Central memory CD4-positive, alpha-beta T cell (primary cell): Measurements from ENCODE around the gene CCDC24.

Experiments
- DNase-seq: peaks from one replicate; pipeline ENCODE4 v3.0.0; 2022
- total RNA-seq, 3 experiments: gene quantifications; one replicate each; lab custom pipeline; 2026; lab: John Stamatoyannopoulos, UW

CCDC24 gene
- total RNA-seq, result 0.77 to 2.2 (median 1.2) reads per million in 3 experiments

DNA sequence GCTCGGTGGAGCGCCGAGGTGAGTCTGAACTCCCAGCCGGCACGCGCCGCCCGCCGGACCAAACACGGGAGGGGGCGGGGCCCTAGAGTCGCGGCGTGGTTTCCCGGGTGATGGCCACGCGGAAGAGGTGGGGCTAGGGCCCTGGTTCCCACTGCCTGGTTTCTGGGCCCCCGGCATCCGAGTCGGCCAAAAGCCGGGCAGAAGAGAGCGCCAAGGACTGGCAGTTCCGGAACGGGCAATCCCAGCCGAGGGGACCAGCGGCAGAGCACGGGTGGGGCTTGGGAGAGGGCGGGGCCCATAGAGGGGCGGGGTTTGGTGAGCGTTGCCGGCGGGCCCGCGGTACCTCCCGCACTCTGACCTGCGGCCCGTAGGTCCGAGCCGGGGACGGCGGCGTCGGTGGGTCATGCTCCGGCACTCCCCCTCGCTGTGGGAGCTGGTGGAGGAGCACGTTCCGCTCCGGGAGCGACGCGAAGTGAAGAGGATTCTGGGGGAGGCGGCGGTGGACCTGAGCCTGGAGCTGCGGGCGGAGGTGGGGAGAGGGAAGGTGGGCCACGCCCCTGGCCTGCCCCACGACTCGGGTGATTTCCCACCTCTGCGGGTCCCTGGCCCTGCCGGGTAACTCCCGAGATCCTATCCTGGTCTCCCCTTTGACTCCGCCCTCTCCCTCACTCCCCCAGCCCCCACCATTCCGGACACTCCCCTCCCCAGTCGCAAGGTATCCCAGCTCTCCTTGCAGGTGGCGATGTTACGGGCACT lies at the start of gene CCDC24:
Gene CCDC24 (plus strand): TSS at position 124 of the 756 bp plus-strand sequence. CDS start 280 bp downstream, at position 404.
- peak; percentile 62 for DNase-seq

DNA sequence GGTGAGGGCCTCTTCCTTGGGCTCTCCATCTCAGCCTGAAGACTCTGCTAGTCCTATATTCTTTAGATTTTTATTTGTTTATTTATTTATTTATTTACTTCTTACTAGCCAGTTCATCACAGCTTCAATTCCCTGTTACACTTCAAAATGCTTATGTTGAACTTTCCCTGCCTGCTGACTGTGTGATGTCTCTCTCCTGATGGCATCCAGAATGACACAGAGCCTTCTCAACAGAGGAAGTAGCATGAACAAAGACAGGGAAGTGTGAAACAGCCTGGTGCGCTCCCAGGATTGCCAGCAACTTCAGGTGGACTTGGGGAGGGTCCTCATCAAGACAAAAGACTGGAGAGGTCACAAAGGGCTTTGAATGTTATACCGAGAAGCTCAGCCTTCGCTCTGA lies 49.0 kb upstream of the CCDC24 start:
- DNase-seq, result no peak

DNA sequence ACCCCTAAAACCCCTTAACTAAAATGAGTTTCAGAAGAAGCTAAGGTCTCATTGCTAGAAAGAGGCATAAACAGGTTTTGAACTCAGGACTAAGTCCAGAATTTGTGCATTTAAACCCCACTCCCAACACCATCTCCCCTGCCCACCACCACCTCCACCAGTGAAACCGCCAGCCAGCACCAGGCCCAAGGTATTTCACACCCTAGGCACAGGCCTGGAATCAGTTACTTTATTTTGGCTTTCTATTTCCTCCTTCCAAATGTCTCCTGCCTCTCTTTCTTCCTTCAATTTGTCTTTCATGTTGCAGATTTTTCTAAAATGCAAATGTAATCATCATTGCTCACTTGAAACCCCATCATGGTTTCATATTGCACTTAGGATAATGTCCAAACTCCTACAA lies 46.5 kb upstream of the CCDC24 start:
- no peak for DNase-seq

DNA sequence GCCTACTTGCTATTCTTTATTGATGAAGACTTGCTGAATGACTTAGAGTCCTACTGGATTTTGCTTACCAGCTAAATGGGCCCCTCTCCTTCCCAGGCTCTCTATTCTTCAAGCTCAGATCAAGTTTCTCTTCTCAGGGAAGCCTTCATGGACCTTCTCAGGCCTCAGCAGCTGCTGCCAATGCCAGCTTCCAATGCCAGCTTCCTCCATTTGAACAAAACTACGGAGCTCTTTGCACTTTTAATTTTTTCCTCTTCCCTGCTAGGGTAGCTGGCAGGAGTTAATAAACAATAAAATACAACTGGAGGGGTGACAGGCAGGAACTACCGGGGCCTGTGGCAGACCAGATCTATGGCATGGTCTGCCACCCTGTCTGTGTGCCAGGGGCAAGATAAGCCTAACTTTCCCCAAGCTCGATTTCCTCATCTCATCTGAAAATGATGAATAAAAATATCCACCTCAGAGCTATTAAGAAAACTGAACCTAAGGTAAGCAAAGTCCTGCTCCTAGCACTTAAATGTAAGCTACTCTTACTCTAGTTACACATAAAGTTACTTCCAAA lies 45.6 kb upstream of the CCDC24 start:
- no peak for DNase-seq

DNA sequence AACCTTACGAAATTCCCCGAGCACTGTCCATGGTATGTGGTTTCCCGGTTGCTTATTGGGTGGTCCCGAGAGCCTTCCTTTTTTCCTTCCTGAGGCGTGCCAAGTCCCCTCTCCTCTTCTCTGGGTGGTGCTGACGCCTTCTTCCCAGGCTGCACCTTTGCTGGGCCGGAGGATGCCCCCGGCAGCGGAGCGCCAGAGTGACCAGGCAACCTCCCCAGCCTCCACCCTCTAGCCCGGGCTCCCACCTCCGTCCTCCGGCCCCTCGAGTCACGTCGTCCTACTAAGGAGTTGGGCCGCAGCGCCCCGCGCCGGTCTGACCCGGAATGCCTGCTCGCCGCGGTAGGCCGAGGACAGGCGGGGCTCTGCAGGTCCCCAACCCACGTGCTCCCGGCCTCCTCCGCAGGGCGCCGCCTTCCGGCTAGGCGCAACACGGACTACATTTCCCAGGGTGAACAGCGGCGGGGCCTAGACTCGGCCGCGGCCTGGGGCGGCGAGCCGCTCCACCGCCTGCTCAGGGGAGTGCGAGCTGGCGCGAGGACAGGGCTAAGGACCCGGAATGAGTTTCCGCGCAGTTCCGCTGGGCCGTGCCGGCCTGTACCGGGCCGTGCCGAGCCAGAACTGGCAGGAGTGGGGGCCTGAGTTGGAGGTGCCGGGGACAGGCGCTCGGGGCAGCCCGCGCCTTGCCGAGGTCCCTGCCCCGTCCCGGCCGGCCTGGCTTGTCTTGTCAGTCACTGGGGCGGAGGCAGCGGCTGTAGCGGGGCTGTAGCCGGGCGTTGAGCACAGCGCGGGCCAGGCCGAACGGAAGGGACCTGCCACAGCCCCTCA lies 45.0 kb upstream of the CCDC24 start, which contains the start of gene IPO13:
Gene IPO13 (plus strand): TSS at position 715 of the 825 bp plus-strand sequence. CDS start 651 bp downstream, outside the sequence.
- peak; percentile 94 for DNase-seq

DNA sequence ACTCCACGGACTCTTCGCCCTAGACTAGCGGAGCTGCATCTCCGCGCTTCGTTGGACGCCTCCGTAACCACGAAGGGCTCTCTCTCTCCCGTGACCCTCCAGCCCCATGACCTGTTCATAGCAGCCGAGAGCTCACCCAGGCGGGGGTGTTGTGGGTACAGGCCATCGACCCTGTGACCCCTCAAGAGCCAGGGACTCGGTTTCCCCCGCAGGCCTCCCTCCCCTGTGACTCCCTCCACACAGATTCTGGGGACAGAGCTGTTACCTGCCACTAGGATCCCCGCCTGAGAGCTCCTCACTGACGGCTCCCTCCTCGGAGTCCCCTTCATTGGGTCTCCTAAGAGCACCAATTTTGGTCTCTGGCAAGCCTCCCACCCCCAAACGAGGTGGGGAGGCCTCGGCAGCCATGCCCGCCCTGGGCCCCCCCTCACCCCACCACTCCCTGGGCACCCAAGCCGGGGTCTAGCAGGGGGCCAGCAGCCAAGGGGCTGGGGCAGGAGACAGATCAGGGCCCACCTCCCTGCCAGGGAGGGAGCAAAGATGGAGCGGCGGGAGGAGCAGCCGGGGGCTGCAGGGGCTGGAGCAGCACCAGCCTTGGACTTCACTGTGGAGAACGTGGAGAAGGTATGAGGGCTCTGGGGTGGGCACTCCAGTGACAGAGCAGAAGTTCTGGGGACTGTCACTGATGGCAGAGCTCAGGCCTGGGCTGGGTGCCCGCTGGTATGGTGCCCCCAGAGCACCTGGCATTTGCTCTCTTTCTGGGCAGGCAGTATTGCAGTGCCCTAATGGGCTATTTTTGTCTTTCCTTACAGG lies 44.1 kb upstream of the CCDC24 start:
- DNase-seq, result no peak

DNA sequence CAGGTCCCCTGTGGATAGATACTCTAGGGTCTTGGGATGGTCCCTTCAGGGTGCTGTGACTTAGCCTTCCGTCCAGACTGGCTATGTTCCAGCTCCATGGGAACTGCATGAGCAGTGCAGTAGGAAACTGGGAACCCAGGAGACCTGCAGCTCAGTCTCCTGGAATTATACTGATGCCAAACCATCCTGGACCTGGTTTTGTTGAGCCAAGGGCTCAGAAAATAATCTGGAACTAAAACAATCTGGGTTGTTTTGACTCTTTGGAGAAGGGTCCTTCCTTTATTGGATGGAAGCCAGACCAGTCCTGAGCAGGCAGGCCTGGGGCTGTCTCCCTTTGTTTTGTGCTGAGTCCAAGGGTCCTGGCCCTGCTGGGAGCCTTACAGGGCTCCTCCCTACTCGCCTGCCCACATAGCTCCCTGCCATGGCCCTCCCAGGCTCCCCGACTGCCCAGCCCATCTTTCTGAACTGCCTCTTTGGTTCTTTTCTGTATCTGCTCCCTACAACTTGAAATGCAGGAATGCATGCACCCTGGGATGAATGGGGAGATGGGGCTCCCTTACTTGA lies 43.4 kb upstream of the CCDC24 start:
- no peak for DNase-seq

DNA sequence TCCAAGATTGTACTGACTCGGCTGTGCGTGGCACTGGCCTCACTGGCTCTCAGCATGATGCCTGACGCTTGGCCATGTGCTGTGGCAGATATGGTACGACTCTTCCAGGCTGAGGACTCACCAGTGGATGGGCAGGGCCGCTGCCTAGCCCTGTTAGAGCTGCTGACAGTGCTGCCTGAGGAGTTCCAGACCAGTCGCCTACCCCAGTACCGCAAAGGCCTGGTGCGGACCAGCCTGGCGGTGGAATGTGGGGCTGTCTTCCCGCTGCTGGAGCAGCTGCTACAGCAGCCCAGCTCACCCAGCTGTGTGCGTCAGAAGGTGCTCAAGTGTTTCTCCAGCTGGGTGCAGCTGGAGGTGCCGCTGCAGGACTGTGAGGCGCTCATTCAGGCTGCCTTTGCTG lies 41.7 kb upstream of the CCDC24 start:
- DNase-seq, result no peak

DNA sequence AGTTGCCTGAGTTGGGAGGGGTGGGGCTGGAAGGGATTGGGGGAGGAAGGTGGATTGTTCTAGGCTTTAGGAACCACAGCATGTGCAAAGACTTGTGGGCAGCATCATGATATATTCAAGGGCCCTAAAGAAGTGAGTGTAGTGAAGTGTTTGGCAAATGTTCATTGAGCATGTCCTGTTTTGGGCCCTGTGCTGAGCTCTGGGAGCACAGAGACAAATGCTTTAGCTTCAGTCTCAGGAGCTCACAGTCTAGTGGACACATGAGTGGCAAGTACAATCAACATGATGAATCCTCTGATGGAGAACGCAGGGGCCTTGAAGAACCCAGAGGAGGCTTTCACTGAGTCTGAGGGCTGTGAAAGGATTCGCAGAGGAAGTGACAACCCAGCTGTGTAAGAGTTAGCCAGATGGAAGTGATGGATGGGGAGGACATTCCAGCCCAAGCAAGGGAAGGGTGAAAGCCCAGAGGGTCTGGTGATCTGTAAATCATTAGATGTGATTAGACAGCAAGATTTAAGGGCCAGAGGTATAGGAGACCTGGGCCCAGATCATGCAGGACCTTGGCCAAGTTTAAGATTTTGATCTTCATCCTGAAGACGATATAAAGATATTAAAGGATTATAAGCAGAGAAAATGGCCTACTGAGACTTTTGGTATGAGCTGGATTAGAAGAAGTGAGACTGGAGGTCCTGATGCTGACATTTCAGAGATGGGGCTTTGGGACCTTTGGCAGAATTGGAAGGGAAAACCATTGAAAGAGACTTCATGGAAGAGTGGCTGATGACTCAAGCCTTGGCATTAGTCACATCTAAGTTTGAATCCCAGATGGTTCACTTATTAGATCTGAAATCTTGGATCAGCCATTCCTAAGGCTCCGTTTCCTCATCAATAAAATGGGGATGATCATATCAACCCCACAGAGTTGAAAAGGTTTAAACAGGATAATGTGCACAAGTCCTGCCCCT lies 40.1 kb upstream of the CCDC24 start:
- DNase-seq, result no peak

DNA sequence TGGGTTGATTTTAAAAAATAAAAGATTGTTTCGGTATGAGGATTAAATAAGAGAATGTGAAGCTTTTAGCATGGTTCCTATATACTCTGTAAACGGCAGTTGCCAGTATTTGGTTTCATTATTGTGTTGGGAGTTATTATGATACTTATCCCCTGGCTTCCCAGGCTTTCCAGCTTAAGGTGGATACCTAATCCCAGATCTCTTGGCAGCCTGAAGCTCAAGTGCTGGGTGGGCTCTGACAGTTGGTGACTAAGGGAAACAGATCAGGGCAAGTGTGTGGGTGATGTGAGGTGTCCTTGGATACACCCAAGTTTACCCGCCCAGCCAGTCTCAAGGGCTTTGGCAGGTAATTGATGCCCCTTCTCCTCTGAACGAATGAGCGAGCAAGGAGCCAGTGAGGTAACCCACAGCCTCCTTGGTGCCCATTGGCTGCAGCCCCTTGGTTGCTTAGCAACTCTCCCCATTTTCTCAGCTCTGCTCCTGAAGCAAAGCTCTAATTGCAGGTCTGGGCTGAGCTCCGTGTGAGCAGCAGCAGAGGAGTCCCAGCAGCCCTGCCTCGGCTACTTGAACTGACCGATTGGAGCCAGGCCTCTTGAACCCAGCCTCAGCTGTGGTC lies 38.6 kb upstream of the CCDC24 start:
- no peak for DNase-seq

DNA sequence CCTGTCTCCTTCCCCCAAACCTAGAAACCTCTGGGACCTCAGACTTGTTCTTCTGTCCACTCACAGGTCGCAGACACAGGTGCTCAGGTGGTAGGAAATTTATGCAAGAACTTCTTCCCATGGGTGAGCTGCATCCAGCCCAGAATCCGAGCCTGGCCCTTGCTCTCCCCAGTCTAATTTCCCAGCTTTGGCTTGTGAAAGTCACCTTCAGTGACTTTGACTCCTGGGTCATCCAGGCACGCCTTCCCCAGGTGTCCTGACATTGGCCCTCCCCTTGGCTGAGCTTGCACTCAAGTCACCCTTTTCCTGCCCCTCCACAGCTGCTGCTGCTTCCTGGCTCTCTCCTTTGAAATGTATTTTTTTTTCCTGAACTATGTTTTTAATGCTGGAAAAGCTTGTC lies 38.0 kb upstream of the CCDC24 start:
- DNase-seq, result no peak

DNA sequence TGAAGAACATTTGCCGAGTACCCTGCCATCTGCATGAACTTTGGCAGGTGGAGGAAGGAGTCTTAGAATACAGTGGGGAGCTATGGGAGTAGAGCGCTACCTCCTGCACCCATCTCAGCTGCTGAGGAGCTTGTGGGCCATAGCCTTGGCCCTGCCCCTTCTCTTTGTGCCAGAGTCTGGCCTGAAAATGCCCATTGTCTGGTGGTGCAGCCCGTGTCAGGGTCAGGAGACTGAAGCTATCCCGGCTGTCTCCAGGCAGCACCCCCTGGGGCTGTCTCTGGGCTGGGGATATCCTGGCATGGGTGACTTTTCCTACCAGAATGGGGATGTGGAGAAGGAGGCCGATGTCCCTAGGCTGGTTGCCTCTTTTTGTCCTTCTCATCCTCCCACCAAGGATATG lies 37.4 kb upstream of the CCDC24 start:
- DNase-seq, result no peak

DNA sequence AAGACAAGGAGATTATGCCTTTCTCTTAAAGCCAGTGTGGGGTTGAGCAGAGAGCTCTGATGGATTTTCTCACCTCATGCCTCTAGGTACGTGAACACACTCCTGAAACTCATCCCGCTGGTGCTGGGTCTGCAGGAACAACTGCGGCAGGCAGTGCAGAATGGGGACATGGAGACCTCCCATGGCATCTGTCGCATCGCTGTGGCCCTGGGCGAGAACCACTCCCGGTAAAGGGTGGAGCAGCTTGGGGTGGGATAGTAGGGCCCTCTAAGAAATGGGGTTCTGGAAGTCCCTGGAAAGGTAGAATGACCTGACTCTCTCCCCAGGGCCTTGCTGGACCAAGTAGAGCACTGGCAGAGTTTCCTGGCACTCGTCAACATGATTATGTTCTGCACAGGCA lies 35.2 kb upstream of the CCDC24 start:
- no peak for DNase-seq

DNA sequence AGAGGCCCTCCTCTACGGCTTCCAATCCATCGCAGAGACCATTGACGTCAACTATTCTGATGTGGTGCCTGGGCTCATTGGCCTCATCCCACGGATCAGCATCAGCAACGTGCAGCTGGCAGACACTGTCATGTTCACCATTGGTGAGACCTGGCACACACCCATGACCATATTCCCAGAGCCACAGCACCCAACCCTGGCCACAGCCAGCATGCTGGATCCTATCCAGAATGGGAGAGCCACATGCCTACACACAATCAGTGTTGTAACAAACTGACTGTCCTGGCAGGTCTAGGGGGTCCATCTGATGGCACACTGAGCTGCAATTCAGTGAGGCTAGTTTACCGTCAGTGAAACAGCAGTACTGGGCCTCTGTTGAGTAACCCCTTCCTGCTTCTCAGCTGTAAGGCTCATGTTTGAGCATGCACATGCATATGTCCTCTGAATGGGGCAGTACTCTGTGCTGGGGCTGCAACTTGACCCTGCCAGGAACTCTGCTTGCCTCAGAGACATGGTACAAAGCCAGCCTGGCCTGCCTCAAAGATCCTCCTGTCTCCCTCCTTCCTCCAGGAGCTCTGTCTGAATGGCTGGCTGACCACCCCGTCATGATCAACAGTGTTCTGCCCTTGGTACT lies 33.9 kb upstream of the CCDC24 start:
- no peak for DNase-seq

DNA sequence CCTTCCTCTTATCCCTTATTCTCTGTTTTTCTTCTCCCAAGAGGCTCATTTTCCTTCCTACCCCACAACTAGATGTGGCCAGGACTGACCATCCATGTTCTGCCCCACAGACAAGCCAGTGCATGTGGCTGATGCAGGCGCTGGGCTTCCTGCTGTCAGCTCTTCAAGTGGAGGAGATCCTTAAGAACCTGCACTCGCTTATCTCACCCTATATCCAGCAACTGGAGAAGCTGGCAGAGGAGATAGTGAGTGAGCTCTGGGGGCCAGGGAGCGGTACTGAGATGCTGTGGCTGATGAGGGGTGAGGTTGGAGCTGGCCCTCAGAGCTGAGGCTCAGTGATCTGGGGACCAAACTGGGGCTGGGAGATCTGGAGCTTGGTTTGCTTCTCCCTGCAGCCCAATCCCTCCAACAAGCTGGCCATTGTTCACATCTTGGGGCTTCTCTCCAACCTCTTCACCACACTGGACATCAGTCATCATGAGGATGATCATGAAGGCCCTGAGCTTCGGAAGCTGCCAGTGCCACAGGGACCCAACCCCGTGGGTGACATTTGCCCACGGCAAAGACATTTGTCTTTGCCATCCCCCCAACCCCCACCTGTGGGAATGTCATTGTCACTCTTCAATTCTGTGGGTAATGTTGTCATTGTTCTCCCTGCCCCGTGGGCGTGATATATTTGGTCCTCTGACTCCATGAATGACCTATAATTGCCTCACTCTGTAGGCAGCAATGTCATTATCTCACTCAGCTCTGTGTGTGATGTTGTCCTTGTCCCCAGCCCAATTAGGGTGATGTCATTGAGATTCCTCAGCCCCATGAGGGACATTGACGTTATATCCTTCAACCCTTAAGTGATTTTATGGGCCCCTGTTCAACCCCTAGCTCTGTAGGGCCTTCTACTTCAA lies 32.8 kb upstream of the CCDC24 start:
- no peak for DNase-seq

DNA sequence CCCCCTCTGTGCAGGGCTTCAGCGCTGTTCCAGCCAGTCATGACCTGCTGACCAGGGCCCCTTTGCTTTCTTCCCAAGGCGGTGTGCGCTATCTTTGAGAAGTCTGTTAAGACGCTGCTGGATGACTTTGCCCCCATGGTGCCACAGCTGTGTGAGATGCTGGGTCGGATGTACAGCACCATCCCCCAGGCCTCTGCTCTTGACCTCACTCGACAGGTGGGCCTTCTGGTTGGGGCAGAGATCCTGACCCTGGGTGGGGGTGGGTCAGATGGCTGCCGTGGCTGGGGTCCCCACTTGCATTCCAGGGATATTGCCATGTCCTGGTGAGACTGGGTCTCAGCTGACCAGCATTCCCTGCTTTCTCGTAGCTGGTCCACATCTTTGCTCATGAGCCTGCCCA lies 30.6 kb upstream of the CCDC24 start:
- no peak for DNase-seq

DNA sequence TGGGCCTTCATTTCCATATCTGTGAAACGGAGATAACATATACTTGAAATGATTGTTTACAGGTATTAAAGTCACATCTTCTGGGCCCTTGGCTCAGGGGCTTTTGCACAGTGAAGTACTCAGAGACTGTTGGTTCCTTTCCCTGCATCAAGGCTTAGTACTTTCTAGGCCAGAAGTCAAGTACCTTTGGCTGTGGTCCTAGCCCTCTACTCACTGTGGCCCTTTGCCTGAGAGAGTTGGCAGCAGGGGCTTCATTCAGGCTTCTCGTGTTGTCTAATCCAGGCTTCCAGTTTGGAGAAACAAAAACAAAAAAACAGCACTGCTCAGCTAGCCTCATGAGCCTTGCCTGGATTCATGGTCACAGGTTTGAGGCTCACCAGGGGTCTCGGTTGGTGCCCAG lies 29.7 kb upstream of the CCDC24 start:
- DNase-seq, result no peak

DNA sequence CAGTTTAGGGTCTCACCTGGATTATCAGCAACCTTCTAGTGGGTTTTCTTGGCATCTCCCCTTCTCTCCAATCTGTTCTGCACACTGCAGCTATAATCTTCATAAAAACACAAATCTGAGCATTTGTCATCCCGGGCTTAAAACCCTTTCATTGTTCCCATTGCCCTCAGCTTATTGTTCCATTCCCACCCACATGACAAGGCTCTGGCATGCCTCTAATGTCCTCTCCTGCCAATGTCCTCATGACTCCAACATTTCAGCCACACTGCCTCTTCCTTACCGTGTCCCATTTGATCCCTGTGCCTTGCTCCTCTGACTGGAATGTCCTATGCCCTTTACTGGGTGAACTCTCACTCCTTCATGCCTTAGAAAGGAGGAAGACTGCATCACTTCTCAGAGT lies 29.1 kb upstream of the CCDC24 start:
- DNase-seq, result no peak

DNA sequence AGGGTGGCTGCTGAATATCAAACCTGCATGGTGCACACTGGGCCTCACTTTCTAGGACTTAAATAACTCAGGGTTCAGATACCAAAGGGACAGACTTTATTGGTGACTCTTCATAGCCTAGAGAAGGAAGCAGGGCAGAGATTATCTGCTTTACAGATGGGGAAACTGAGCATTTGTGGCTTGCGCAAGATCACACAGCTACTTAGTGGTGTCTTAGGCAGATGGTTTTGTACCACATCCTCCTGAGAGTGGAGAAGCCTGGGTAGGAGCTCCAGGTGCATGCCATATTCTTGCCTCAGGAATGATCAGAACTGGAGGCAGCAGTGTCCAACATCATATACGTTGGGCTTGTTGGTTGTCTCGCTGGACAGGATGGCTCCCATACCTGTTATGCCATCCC lies 28.4 kb upstream of the CCDC24 start:
- DNase-seq, result no peak
